ENCODE measurements around the gene BET1L.
"Not testable (repeated sequence)": the region's sequence is repeated elsewhere in the genome, so short reads cannot be mapped to it uniquely, and the experiment has no call there.

The BET1L gene

DNA sequence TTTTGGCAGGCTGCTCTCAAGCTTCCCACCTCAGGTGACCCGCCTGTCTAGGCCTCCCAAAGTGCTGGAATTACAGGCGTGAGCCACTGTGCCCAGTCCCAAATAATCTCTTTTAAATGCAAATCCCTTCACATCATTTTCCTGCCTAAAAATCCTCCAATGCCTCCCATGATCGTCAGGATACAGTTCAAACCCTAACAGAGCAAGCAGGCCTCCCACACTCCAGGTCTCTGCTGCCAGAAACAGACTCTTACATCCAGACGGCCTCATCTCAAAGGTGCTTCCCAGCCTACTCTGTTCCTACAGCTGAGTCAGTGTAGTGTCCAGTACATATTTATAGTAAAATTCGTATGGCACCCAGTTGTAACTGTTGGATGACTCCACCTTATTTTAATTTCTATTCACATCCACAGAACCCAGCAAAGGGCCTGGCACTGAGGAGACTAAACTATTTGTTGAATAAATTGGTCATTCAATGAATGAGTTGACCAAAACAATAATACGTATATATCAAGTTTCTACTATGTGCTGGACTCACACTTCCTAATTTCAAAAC, 20.7 kb upstream of the BET1L start:
- Histone ChIP-seq H3K4me1 (ENCODE audit: control insufficient read depth, insufficient read depth, low read length, poor library complexity, severe bottlenecking) (no peaks in the 10 kb centered on the region), H3K9me3 (ENCODE audit: control insufficient read depth, low read length) (no peaks in the 10 kb centered on the region), H3K4me3 (ENCODE audit: extremely low read depth, insufficient read depth, low read length, poor library complexity, severe bottlenecking) (no peak overlapping the region), H3K27ac (ENCODE audit: low read depth, low read length, severe bottlenecking) (no peak overlapping the region), H3K36me3 (ENCODE audit: control insufficient read depth, insufficient read depth, low read length) (peaks cover 9% of the 10 kb centered on the region)
- 81 to 95% methylated on average over 3 of the region's 6 CpGs for WGBS, 2 experiments (ENCODE audit: insufficient coverage in 2 of 2)

GRCh38 chr11:225734-226453, 18.7 kb upstream of the BET1L start:
- 97 to 98% methylated on average over 6 to 8 of the region's 10 CpGs for WGBS, 2 experiments (ENCODE audit: insufficient coverage in 2 of 2)
- H3K9me3 ChIP-seq (ENCODE audit: control insufficient read depth, low read length): no peaks in the 10 kb centered on the region

GRCh38 chr11:224424-224823, 17.2 kb upstream of the BET1L start:
- no peaks in the 10 kb centered on the region for H3K4me1 ChIP-seq (ENCODE audit: control insufficient read depth, insufficient read depth, low read length, poor library complexity, severe bottlenecking)
- 96 to 98% methylated on average over 5 to 6 of the region's 7 CpGs for WGBS, 2 experiments (ENCODE audit: insufficient coverage in 2 of 2)
- H3K9me3 ChIP-seq (ENCODE audit: control insufficient read depth, low read length): no peaks in the 10 kb centered on the region
- peaks cover 5% of the 10 kb centered on the region for H3K36me3 ChIP-seq (ENCODE audit: control insufficient read depth, insufficient read depth, low read length)
- H3K4me3 ChIP-seq (ENCODE audit: extremely low read depth, insufficient read depth, low read length, poor library complexity, severe bottlenecking): no peak overlapping the region
- no peak overlapping the region for H3K27ac ChIP-seq (ENCODE audit: low read depth, low read length, severe bottlenecking)

More at GRCh38 chr11:225734-226453, 18.7 kb upstream of the BET1L start:
- Histone ChIP-seq H3K4me3 (ENCODE audit: extremely low read depth, insufficient read depth, low read length, poor library complexity, severe bottlenecking) (no peak overlapping the region), H3K36me3 (ENCODE audit: control insufficient read depth, insufficient read depth, low read length) (peaks cover 14% of the 10 kb centered on the region), H3K27ac (ENCODE audit: low read depth, low read length, severe bottlenecking) (no peak overlapping the region), H3K4me1 (ENCODE audit: control insufficient read depth, insufficient read depth, low read length, poor library complexity, severe bottlenecking) (no peaks in the 10 kb centered on the region)

GRCh38 chr11:223884-224283, 16.7 kb upstream of the BET1L start:
- H3K9me3 ChIP-seq (ENCODE audit: control insufficient read depth, low read length): no peaks in the 10 kb centered on the region
- no peak overlapping the region for H3K4me3 ChIP-seq (ENCODE audit: extremely low read depth, insufficient read depth, low read length, poor library complexity, severe bottlenecking)
- WGBS, 2 experiments (ENCODE audit: insufficient coverage in 2 of 2): 85 to 94% methylated on average over 7 of the region's 9 CpGs
- H3K36me3 ChIP-seq (ENCODE audit: control insufficient read depth, insufficient read depth, low read length): peaks cover 10% of the 10 kb centered on the region
- H3K27ac ChIP-seq (ENCODE audit: low read depth, low read length, severe bottlenecking): no peak overlapping the region
- H3K4me1 ChIP-seq (ENCODE audit: control insufficient read depth, insufficient read depth, low read length, poor library complexity, severe bottlenecking): no peaks in the 10 kb centered on the region

DNA sequence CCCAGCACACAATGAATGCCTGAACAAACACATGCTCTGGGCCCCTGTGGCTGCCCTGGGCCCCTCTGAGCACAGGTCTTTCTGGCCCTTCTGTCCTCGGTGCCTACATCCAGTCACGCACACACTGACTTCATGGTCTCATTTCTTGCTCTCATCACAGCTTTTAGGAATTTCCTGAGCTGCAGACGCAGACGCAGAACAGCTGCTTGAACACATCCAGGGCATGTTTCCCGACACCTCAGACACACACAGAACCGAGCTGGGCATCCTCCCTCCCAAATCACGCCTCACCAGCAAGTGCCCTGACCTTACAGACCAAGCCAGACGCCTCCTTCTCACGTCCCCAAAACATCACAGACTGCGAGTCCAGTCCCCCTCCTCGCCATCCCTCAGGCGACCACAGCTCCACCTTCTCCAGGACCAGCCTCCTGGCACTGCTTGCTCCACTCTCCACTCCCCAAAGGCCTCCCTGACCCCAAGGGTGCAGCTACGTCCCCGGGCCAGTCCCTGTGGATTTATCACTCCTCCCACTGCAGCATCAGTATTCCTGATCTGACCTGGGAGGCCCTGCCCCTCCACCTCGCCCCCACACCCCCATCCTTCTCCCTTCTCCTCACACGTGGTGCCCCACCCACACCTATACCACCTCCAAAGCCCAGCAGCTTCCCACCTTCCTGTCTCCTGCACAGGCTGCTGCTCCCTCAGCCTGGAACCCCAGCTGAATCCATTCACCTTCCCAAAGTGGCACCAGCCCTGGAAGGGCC, 16.0 kb upstream of the BET1L start:
- Histone ChIP-seq H3K4me1 (ENCODE audit: control insufficient read depth, insufficient read depth, low read length, poor library complexity, severe bottlenecking) (no peaks in the 10 kb centered on the region), H3K36me3 (ENCODE audit: control insufficient read depth, insufficient read depth, low read length) (peaks cover 10% of the 10 kb centered on the region), H3K9me3 (ENCODE audit: control insufficient read depth, low read length) (no peaks in the 10 kb centered on the region), H3K4me3 (ENCODE audit: extremely low read depth, insufficient read depth, low read length, poor library complexity, severe bottlenecking) (no peak overlapping the region), H3K27ac (ENCODE audit: low read depth, low read length, severe bottlenecking) (no peak overlapping the region)
- WGBS, 2 experiments (ENCODE audit: insufficient coverage in 2 of 2): 87 to 91% methylated on average over 13 to 16 of the region's 16 CpGs

DNA sequence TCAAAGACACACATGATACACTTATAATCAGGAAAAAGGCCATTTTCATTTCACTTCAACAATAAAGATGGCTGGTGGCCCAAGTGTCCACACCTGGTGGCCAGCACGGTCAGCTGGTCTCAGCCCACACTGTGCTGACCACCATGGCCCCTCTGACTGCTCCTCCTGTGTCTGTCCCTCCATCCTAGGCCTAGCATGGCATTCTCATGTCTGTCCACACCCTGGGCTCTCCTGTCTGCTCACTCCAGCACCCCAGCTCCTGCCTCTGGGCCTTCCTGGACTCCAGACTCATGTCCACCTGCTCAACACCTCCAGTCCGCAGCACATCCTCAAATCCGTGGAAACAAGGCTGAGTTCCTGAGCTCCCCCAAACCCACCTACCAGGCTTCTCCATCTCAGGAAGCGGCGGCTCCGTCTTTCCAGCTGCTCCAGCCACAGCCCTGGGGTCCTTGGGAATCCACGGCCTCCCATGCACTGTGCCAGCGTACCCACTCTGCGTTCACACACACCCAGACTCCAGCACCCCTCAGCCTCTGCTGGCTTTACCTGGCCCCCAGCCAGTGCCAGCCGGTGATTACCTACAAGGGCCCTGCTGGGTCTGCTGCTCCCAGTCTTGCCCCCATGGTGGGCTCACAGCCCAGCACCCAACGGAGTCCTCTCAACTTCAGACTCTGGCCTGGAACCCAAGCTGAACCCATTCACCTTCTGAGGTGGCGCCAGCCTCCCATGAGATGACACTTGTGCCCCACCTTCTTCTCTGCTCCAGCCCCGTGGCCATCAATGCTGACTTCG, 15.0 kb upstream of the BET1L start:
- Histone ChIP-seq H3K9me3 (ENCODE audit: control insufficient read depth, low read length) (no peaks in the 10 kb centered on the region), H3K36me3 (ENCODE audit: control insufficient read depth, insufficient read depth, low read length) (peaks cover 10% of the 10 kb centered on the region), H3K4me3 (ENCODE audit: extremely low read depth, insufficient read depth, low read length, poor library complexity, severe bottlenecking) (no peak overlapping the region), H3K4me1 (ENCODE audit: control insufficient read depth, insufficient read depth, low read length, poor library complexity, severe bottlenecking) (no peaks in the 10 kb centered on the region), H3K27ac (ENCODE audit: low read depth, low read length, severe bottlenecking) (no peak overlapping the region)
- 91 to 92% methylated on average over 13 to 14 of the region's 14 CpGs for WGBS, 2 experiments (ENCODE audit: insufficient coverage in 2 of 2)

DNA sequence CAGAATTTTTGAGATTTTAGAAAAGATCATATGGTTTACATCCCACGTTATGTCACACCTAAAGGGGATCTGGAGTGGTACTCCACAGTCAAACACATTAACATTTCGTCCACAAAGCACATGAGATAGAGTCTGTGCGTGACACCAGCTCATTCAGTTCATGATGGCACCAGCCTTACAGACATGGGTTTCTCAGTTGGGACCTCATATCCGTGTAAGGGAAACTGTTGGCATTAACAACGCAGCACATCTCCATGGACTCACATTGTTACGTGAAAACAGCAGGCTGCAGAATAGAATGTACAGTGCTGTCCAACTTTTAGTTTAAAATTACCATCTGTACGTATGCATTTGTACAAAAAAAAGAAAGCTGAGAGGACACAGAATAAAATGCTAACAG, 14.3 kb upstream of the BET1L start:
- H3K9me3 ChIP-seq (ENCODE audit: control insufficient read depth, low read length): no peaks in the 10 kb centered on the region
- 96 to 97% methylated on average over 5 to 6 of the region's 7 CpGs for WGBS, 2 experiments (ENCODE audit: insufficient coverage in 2 of 2)
- H3K36me3 ChIP-seq (ENCODE audit: control insufficient read depth, insufficient read depth, low read length): peaks cover 11% of the 10 kb centered on the region
- no peak overlapping the region for H3K27ac ChIP-seq (ENCODE audit: low read depth, low read length, severe bottlenecking)
- H3K4me3 ChIP-seq (ENCODE audit: extremely low read depth, insufficient read depth, low read length, poor library complexity, severe bottlenecking): no peak overlapping the region
- no peaks in the 10 kb centered on the region for H3K4me1 ChIP-seq (ENCODE audit: control insufficient read depth, insufficient read depth, low read length, poor library complexity, severe bottlenecking)

- peaks cover 17% of the 10 kb centered on the region for H3K36me3 ChIP-seq (ENCODE audit: control insufficient read depth, insufficient read depth, low read length)
- H3K9me3 ChIP-seq (ENCODE audit: control insufficient read depth, low read length); H3K4me3 ChIP-seq (ENCODE audit: extremely low read depth, insufficient read depth, low read length, poor library complexity, severe bottlenecking); H3K4me1 ChIP-seq (ENCODE audit: control insufficient read depth, insufficient read depth, low read length, poor library complexity, severe bottlenecking); H3K27ac ChIP-seq (ENCODE audit: low read depth, low read length, severe bottlenecking): not testable (repeated sequence)
- WGBS, 2 experiments (ENCODE audit: insufficient coverage in 2 of 2): 100% methylated on average over 1 of the region's 3 CpGs
Observed at GRCh38 chr11:220641-221215, 13.5 kb upstream of the BET1L start.

- WGBS, 2 experiments (ENCODE audit: insufficient coverage in 2 of 2): 89 to 94% methylated on average over 27 to 28 of the region's 29 CpGs
- Histone ChIP-seq H3K4me3 (ENCODE audit: extremely low read depth, insufficient read depth, low read length, poor library complexity, severe bottlenecking) (no peak overlapping the region), H3K27ac (ENCODE audit: low read depth, low read length, severe bottlenecking) (no peak overlapping the region), H3K36me3 (ENCODE audit: control insufficient read depth, insufficient read depth, low read length) (peaks cover 34% of the 10 kb centered on the region), H3K4me1 (ENCODE audit: control insufficient read depth, insufficient read depth, low read length, poor library complexity, severe bottlenecking) (no peaks in the 10 kb centered on the region), H3K9me3 (ENCODE audit: control insufficient read depth, low read length) (no peaks in the 10 kb centered on the region)
Observed at GRCh38 chr11:218815-219593, 11.8 kb upstream of the BET1L start.

DNA sequence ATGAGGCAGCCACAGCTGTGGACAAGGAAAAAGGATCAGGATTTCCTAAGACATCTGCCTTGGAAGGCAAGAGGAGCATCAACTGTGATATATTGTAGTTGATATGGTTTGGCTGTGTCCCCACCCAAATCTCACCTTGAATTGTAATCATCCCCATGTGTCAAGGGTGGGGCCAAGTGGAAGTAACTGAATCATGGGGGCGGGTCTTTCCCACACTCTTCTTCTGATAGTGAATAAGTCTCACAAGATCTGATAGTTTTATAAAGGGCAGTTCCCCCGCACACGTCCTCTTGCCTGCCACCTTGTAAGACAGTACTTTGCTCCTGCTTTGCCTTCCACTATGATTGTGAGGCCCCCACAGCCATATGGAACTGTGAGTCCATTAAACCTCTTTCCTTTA, 10.5 kb upstream of the BET1L start:
- 90 to 92% methylated on average over 2 of the region's 3 CpGs for WGBS, 2 experiments (ENCODE audit: insufficient coverage in 2 of 2)
- H3K4me1 ChIP-seq (ENCODE audit: control insufficient read depth, insufficient read depth, low read length, poor library complexity, severe bottlenecking): peaks cover 2% of the 10 kb centered on the region

More for the DNA sequence above, 10.5 kb upstream of the BET1L start:
- H3K27ac ChIP-seq (ENCODE audit: low read depth, low read length, severe bottlenecking): no peak overlapping the region
- H3K4me3 ChIP-seq (ENCODE audit: extremely low read depth, insufficient read depth, low read length, poor library complexity, severe bottlenecking): no peak overlapping the region
- peaks cover 47% of the 10 kb centered on the region for H3K36me3 ChIP-seq (ENCODE audit: control insufficient read depth, insufficient read depth, low read length)
- H3K9me3 ChIP-seq (ENCODE audit: control insufficient read depth, low read length): no peaks in the 10 kb centered on the region

All from mesodermal cell (in vitro differentiated cells).